PC-9 (cell line): ENCODE measurements around the gene STX17.

ENCODE experiments used
- CTCF ChIP-seq: fragments of 200-600 bp; sonication (generic); conservative IDR thresholded peaks from 2 replicates; pipeline ENCODE4 v1.6.1; 2017; ENCODE audit warnings: mixed run types, antibody characterized with exemption, mild to moderate bottlenecking, moderate library complexity
- EZH2 ChIP-seq: fragments of 200-600 bp; sonication (generic); IDR thresholded peaks from 2 replicates; pipeline ENCODE4 v1.8.0; 2017; ENCODE audit warnings: antibody characterized with exemption, low read depth

- TF ChIP-seq CTCF (no peak), EZH2 (no peak)
Measured at GRCh38 chr9:99905833-99906402, 536 bp upstream of the STX17 start.
